SK-N-MC (cell line): ENCODE results near the gene ZNF862.

Experiments used
- DNase-seq: peaks from one replicate; pipeline ENCODE4 v3.0.0-alpha.2; 2011; ENCODE audit warnings: low read depth, low spot score
- H3K27ac ChIP-seq: fragments of 200-600 bp; sonication (generic); 2 replicates; pipeline ENCODE4 v1.5.1; 2016; ENCODE audit warnings: mixed run types
- H3K36me3 ChIP-seq: fragments of 200-600 bp; sonication (generic); 2 replicates; pipeline ENCODE4 v1.6.1; 2017; ENCODE audit warnings: antibody characterized with exemption, low read length, mixed read lengths; ENCODE audit not compliant: insufficient read depth
- H3K4me3 ChIP-seq: fragments of 200-600 bp; sonication (generic); 2 replicates; pipeline ENCODE4 v1.5.1; 2016
- H3K9ac ChIP-seq: fragments of 200-600 bp; sonication (generic); 2 replicates; pipeline ENCODE4 v1.8.0; 2017; ENCODE audit warnings: mixed run types, mixed read lengths; ENCODE audit not compliant: insufficient read length
- H3K9me3 ChIP-seq: fragments of 200-600 bp; sonication (generic); 2 replicates; pipeline ENCODE4 v1.6.1; 2017; ENCODE audit warnings: low read depth, mild to moderate bottlenecking, antibody characterized with exemption, low read length, moderate library complexity, mixed read lengths
- EZH2 ChIP-seq: fragments of 200-600 bp; sonication (generic); IDR thresholded peaks from one replicate; pipeline ENCODE4 v1.6.1; 2017; ENCODE audit warnings: antibody characterized with exemption
- FOXP2 ChIP-seq: optimal IDR thresholded peaks from 2 replicates; pipeline ENCODE3; 2011; ENCODE audit warnings: mild to moderate bottlenecking, moderate library complexity; ENCODE audit not compliant: insufficient read depth; ENCODE audit errors: extremely low read length, control extremely low read depth
- POLR2AphosphoS5 ChIP-seq: IDR thresholded peaks from 2 replicates; pipeline ENCODE4 v1.6.1; 2012; ENCODE audit warnings: mild to moderate bottlenecking, low read depth, low read length, borderline replicate concordance

ZNF862 gene

DNA sequence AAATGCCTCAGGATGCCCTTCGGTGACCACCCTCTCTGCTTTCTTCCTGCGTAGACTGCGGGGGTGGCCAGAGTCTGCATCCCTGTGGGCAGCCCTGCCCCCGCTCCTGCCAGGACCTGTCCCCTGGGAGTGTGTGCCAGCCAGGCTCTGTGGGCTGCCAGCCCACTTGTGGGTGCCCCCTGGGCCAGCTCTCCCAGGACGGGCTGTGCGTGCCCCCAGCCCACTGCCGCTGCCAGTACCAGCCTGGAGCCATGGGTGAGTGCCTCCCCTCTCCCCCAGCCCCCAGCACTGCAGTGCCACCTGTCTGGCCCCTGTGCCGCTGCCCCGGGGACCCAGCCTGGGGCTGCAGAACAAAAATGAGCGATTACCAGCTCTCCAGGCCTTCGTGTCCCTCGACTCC lies 23.1 kb upstream of the ZNF862 start:
- H3K27ac ChIP-seq, result no peak overlapping the region
- DNase-seq, result no peak
- H3K9me3 ChIP-seq, result no peaks in the 10 kb centered on the region
- H3K36me3 ChIP-seq, result no peaks in the 10 kb centered on the region
- TF ChIP-seq FOXP2 (no peak), EZH2 (no peak), POLR2AphosphoS5 (no peak)
- H3K9ac ChIP-seq, result no peak overlapping the region
- no peak overlapping the region for H3K4me3 ChIP-seq

DNA sequence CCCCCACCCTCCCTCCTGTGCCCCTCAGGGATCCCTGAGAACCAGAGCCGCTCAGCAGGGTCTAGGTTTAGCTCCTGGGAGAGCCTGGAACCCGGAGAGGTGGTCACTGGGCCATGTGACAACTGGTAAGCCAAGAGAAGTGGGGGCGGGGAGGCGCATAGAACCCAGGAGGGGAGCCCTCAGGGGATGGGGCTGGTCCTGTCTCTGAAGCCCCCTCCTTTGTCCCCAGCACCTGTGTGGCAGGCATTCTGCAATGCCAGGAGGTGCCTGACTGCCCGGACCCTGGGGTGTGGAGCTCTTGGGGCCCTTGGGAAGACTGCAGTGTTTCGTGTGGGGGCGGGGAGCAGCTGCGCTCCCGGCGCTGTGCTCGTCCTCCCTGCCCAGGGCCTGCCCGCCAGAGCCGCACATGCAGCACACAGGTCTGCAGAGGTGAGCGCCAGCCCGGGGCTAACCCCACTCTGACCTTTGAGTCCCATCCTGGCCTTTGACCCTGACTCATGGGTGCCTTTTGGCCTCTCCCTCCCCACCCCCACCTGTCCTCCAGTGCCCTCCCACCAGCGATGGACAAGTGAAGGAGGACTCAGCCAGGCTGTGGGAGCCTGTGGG lies 22.4 kb upstream of the ZNF862 start:
- no peak overlapping the region for H3K9ac ChIP-seq
- no peak overlapping the region for H3K4me3 ChIP-seq
- H3K27ac ChIP-seq, result no peak overlapping the region
- DNase-seq, result no peak
- no peaks in the 10 kb centered on the region for H3K36me3 ChIP-seq
- no peaks in the 10 kb centered on the region for H3K9me3 ChIP-seq
- TF ChIP-seq EZH2 (no peak), FOXP2 (no peak)

DNA sequence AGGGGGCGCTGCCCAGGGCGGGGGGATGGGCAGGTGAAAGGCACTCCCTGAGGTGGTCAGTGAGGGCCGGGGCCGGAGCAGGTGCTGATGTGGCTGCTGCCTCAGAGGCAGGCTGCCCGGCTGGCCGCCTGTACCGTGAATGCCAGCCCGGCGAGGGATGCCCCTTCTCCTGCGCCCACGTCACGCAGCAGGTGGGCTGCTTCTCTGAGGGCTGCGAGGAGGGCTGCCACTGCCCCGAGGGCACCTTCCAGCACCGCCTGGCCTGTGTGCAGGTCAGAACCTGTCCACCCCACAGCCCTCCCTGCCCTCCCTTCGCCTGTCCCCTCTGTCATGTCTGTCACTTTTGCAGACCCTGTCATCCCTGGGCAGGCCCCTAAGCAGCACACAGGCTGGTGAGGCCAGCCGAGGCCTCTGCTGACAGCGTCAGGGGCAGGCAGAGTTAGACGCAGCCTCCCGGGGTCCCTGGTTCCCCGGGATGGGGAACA lies 21.9 kb upstream of the ZNF862 start:
- Histone ChIP-seq H3K9me3 (no peaks in the 10 kb centered on the region), H3K36me3 (no peaks in the 10 kb centered on the region), H3K4me3 (no peak overlapping the region), H3K27ac (no peak overlapping the region), H3K9ac (no peak overlapping the region)
- no peak for DNase-seq
- TF ChIP-seq POLR2AphosphoS5 (no peak), FOXP2 (no peak), EZH2 (no peak)

DNA sequence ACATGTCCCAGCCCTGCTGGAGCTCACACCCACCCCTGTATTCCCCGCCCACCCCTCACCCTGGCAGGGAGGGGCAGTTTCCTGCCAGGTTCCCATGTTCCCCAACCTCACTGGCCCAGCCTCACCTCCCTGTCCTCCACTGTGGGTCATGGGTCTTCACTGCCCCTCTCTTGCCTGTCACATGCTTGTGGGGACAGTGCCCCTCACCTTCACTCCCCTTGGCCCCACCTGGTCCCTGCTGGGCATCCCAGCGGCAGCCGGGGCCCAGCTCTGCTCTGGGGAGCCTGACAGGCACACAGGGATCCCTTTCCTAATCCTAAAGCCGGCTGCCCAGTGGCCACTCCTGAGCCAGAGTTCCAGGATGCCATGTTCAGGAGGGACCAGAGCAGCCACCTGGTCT lies 21.4 kb upstream of the ZNF862 start:
- TF ChIP-seq EZH2, result no peak
- no peak for TF ChIP-seq POLR2AphosphoS5
- TF ChIP-seq FOXP2, result no peak
- H3K9ac ChIP-seq, result no peak overlapping the region
- DNase-seq, result no peak

DNA sequence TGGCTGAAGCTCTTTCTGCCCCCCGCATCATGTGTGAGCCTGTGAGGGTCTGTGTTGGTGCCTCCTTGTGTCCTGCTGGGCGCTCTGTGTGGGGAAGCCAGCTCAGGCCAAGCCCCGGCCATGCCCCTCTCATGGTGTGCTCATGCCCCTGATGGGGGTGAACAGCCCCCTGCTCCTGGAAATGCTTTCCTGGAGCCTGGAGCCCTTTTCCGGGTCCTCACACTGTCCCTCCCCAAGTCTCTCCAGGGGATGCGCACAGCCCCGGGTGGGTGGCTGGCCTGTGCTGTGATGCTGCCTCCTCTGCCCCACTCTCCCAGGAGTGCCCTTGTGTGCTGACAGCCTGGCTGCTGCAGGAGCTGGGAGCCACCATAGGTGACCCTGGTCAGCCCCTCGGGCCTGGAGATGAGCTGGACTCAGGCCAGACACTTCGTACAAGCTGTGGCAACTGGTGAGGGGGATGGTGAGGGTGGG lies 20.8 kb upstream of the ZNF862 start:
- TF ChIP-seq FOXP2, result no peak
- no peak for TF ChIP-seq POLR2AphosphoS5
- TF ChIP-seq EZH2, result no peak
- H3K9me3 ChIP-seq, result no peaks in the 10 kb centered on the region
- no peak overlapping the region for H3K4me3 ChIP-seq
- H3K27ac ChIP-seq, result no peak overlapping the region
- DNase-seq, result no peak
- H3K9ac ChIP-seq, result no peak overlapping the region
- no peaks in the 10 kb centered on the region for H3K36me3 ChIP-seq

More for the DNA sequence above, 21.4 kb upstream of the ZNF862 start:
- H3K27ac ChIP-seq, result no peak overlapping the region
- no peak overlapping the region for H3K4me3 ChIP-seq
- H3K9me3 ChIP-seq, result no peaks in the 10 kb centered on the region
- no peaks in the 10 kb centered on the region for H3K36me3 ChIP-seq

DNA sequence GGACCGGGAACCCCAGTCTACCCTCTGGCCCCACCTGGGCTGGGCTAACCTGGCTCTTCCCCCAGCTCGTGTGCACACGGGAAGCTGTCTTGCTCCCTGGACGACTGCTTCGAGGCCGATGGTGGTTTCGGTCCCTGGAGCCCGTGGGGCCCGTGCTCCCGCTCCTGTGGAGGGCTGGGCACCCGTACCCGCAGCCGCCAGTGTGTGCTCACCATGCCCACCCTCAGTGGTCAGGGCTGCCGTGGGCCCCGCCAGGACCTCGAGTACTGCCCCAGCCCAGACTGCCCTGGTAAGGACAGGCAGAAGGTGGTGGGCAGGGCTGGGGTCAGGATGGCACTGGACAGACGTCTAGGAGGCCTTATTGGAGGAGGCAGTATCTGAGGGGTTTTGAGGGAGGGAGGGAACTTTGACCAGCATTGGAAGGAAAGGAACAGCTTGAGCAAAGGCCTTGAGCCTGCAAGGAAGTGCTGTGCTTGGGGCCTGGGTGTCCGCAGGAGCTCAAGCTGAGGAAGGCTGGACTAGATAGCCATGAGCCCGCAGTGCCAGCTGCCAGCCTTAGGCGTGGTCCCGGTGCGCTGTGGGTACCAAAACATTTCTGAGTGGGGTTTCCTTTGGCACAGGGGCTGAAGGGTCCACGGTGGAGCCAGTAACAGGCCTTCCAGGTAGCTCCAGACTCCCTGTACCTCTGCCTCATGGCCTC lies 20.2 kb upstream of the ZNF862 start:
- H3K9ac ChIP-seq, result no peak overlapping the region
- TF ChIP-seq FOXP2 (no peak), EZH2 (no peak), POLR2AphosphoS5 (no peak)
- no peak for DNase-seq
- no peaks in the 10 kb centered on the region for H3K36me3 ChIP-seq
- H3K4me3 ChIP-seq, result no peak overlapping the region
- H3K9me3 ChIP-seq, result no peaks in the 10 kb centered on the region
- H3K27ac ChIP-seq, result no peak overlapping the region

DNA sequence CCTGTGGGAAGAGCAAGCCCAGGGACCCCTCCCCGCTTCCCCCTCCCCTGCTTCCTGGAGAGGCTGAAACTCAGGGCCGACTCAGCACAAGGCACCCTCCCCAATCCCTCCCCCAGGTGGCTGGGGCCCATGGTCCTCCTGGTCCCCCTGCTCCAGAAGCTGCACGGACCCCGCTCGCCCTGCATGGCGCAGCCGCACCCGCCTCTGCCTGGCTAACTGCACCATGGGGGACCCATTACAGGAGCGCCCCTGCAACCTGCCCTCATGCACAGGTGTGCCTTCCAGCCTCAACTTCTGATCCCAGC lies 19.7 kb upstream of the ZNF862 start:
- Histone ChIP-seq H3K27ac (no peak overlapping the region), H3K9me3 (no peaks in the 10 kb centered on the region), H3K4me3 (no peak overlapping the region), H3K9ac (no peak overlapping the region), H3K36me3 (no peaks in the 10 kb centered on the region)
- no peak for DNase-seq
- no peak for TF ChIP-seq FOXP2
- TF ChIP-seq POLR2AphosphoS5, result no peak
- TF ChIP-seq EZH2, result no peak

DNA sequence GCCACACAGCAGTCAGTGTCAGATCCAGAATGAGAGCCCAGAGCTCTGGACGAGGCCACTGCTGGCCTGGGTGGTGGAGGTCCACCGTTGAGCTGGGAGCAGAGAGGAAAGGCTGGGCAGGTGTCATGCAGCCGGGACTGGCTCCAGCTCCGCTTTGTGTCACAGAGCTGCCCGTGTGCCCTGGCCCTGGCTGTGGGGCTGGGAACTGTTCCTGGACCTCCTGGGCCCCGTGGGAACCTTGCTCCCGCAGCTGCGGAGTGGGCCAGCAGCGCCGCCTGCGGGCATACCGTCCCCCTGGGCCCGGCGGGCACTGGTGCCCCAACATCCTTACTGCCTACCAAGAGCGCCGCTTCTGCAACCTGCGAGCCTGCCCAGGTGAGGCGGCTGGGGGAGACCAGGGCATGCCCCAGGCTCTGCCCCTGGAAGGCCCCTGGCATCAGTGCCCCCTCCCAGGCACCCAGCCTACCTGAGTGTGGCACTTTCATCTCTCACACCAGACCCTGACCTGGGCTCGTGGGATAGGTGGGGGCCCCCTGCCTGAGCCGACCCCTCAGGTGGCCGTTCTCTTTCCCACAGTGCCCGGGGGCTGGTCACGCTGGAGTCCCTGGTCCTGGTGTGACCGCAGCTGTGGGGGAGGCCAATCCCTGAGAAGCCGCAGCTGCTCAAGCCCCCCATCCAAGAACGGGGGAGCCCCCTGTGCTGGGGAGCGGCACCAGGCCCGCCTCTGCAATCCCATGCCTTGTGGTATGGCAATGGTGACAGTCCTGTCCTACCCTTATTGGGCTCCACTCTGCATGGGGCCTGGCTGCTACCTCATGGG lies 18.8 kb upstream of the ZNF862 start:
- DNase-seq, result no peak
- no peak overlapping the region for H3K4me3 ChIP-seq
- no peaks in the 10 kb centered on the region for H3K9me3 ChIP-seq
- H3K36me3 ChIP-seq, result no peaks in the 10 kb centered on the region
- no peak overlapping the region for H3K27ac ChIP-seq
- H3K9ac ChIP-seq, result no peak overlapping the region
- TF ChIP-seq FOXP2 (no peak), EZH2 (no peak), POLR2AphosphoS5 (no peak)

DNA sequence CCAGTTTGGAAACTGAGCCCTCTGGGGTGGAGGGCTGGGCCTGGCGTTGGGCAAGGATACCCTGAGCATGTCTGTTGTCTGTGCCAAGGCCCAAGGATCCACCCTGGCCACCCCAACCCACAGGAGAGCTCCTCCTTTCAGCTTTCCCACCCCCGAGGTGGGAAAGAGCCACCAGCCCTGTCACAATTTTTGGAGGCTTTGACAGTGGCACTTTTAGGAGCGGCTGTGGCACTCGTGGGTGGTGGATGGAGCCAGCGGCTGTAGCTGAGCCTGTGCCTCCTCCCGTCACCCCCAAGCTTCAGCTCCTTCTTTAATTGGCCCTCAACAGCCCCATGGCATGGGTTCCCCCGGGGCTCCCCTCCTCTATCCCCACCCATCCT lies 18.2 kb upstream of the ZNF862 start:
- Histone ChIP-seq H3K27ac (no peak overlapping the region), H3K9me3 (no peaks in the 10 kb centered on the region), H3K9ac (no peak overlapping the region), H3K36me3 (no peaks in the 10 kb centered on the region), H3K4me3 (no peak overlapping the region)
- TF ChIP-seq EZH2 (no peak), FOXP2 (no peak), POLR2AphosphoS5 (no peak)
- no peak for DNase-seq
